A172 (cell line): Measurements from ENCODE around the gene CLCN7. TPM values are rescaled to one million over a fixed set of nuclear protein-coding genes. Genes with fewer than 3 reads are reported as not detected.
A peak's percentile ranks its signal among the peaks of the same experiment; 100 is the strongest.

Experiments
- DNase-seq: peaks from one replicate; pipeline ENCODE4 v3.0.0-alpha.2; 2015; ENCODE audit warnings: low spot score
- total RNA-seq: library from RNA; depleted of rRNA; stranded (reverse); fragments of >200 nt; shearing (Covaris generic); gene quantifications from 2 replicates; pipeline ENCODE4 v1.2.3, GENCODE V29; 2014

CLCN7 gene
- total RNA-seq, 1 experiment from 2014 or later: 86.3 TPM

DNA sequence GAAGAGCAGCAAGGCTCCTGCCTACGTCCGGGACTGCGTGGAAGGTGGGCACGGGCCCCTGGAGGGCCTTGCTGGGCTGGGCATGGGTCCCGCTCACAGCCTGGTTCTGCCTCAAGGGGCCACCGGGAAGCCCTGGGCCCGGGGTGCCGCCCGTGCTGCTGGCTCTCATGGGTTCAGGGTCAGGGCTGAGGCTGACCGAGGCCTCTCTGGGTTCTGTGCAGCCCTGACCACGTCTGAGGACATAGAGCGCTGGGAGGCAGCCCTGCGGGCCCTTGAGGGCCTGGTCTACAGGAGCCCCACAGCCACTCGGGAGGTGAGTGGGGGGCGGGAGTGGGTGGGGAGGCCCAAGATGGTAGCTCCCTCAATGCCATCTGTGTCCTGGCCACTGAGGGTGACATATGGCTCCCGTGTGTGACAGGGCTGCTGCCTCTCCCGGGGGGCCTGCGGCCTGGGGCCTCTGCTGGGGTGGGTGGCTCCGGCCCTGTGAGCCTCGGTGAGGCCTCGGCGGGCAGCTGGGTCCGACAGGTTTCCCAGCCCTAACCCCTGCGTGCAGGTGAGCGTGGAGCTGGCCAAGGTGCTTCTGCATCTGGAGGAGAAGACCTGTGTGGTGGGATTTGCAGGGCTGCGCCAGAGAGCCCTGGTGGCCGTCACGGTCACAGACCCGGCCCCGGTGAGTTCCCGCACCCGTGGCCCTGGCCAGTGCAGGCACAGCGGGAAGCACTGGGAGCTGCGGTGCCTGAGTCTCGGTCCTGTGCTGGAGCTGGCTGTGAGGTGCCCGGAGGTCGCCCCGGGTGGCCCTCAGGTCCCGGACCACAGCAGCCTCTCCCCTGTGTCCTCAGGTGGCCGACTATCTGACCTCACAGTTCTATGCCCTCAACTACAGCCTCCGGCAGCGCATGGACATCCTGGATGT, 27.5 kb upstream of the CLCN7 start:
- DNase-seq: no peak

- no peak for DNase-seq
These were observed 26.8 kb upstream of the CLCN7 start for GRCh38 chr16:1501630-1502029.

DNA sequence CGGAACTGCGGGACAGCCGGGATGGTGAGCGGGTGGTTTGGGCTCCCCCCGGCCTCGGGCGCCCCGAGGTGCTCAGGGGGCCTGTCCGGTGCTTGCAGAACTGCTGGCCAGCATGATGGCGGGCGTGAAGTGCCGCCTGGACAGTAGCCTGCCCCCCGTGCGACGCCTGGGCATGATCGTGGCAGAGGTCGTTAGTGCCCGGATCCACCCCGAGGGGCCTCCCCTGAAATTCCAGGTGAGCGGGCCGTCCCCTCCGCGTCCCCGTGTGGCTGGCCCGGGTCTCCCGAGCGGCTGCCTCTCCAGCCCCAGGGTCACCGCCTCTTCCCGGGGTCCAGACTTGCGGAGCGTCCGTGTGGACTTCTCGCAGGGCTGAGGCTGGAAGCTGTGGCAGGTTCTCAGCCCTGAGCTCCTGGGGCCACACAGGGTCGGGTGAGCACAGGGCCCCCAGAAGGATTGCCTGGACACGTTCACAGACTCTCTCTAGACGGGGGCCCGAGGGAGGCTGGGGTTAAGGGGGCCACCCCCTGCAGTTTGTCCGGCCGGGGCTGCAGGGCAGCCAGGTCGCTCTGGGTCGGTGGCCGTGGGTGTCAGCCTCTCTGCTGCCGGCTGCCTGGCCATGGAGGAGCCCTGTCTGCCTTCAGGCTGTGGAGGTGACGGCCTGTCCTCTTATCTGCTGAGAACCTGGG, 25.8 kb upstream of the CLCN7 start:
- DNase-seq: no peak

- no peak for DNase-seq
These were observed 25.1 kb upstream of the CLCN7 start for GRCh38 chr16:1499756-1500464.

- no peak for DNase-seq
These were observed 24.3 kb upstream of the CLCN7 start for GRCh38 chr16:1498899-1499676.

GRCh38 chr16:1497014-1497598, 22.3 kb upstream of the CLCN7 start:
- DNase-seq: no peak

- DNase-seq: no peak
These were observed 21.6 kb upstream of the CLCN7 start for GRCh38 chr16:1496464-1496863.

GRCh38 chr16:1495889-1496262, 21.0 kb upstream of the CLCN7 start:
- DNase-seq: no peak

GRCh38 chr16:1495211-1495888, 20.5 kb upstream of the CLCN7 start:
- no peak for DNase-seq

DNA sequence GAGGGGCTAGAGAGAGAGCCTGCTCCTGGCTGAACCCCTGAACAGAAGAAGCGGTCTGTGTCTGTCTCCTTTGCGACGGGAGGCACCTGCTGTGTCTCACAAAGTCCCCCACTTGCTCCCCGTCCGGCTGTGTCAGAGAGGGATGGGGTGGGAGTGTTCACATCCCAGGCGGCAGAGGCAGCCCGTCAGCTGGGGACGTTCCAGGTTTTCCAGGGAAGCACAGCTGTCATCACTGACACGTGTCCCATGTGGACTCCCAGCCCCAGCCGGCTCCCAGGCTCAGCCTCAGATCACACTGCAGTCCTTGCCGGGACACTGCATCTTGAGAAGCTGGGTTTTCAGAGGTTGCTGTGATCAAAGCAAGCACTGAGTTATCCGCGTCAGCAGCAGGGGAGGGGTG, 19.9 kb upstream of the CLCN7 start:
- no peak for DNase-seq

- DNase-seq: peak; percentile 41
These were observed 19.4 kb upstream of the CLCN7 start for GRCh38 chr16:1494129-1494640.

GRCh38 chr16:1493746-1494094, 18.9 kb upstream of the CLCN7 start:
- DNase-seq: peak; percentile 10

GRCh38 chr16:1492923-1493745, 18.3 kb upstream of the CLCN7 start, which contains the start of gene TELO2:
Gene TELO2, plus strand, starts transcription at chr16:1493360. Its CDS starts 922 bp downstream, at chr16:1494282.
- peak; percentile 42 for DNase-seq

GRCh38 chr16:1492082-1492922, 17.5 kb upstream of the CLCN7 start:
- DNase-seq: no peak

DNA sequence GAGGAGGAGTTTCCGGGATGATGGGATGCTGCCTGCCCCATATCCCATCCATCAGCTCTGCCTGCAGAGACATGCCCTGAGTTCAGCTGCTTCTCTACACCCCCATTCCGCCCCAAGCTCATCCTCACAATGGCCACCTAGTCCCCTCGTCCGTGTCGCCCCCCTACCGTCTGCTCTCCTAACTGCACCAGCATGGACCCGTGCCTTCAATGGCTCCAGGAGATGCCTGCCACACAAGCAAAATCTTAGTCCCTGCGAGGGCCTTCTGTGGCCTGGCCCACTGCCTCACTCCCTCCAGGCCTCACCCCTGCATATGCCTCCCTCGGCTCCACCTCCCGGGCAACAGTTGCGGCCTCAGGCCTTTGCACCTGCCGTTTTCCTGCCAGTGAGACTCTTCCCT, 16.5 kb upstream of the CLCN7 start:
- no peak for DNase-seq

- no peak for DNase-seq
These were observed 14.2 kb upstream of the CLCN7 start for GRCh38 chr16:1489077-1489476.

- DNase-seq: no peak
These were observed 13.8 kb upstream of the CLCN7 start, which contains the start of gene PTX4 for GRCh38 chr16:1488619-1489018. Gene PTX4, minus strand, starts transcription at chr16:1488944. Its CDS starts 35 bp downstream, at chr16:1488909.

DNA sequence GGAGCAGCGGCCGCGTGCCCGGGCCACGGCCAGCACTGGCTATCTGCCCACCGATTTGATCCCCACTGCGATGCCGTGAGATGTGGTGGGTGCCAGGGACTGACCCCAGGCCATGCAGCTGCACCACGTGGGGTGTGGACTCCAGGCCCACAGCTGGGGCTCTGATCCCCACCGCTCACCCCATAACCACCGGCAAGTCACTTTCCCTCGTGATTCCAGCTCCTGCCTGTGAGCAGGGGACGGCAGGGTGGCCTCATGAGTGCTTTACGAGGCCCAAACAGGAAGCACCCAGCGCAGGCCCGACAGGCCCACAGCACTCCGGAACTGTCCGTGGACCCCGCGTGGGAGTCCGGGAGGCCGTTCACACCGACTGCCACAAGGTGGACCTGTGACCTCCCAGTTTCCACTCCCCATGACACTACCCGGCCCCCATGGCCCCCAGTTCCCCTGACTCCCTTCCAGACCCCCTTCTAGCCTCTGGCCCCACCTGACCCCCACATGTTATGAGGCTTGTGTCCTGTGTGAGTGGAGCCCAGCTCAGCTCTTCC, 13.3 kb upstream of the CLCN7 start:
- DNase-seq: no peak
